OCI-LY7 (cell line): Measurements from ENCODE around the gene QKI. TPM values are rescaled to one million over a fixed set of nuclear protein-coding genes. Genes with fewer than 3 reads are reported as not detected.

Experiments used
- BruUV-seq: library from RNA; stranded (reverse); fragments of 400-500 nt; replicated peaks from 2 replicates; lab custom pipeline; 2021; lab: Mats Ljungman, UMichigan
- CTCF ChIA-PET: fragments of 300-600 bp; sonication (Branson Sonifier 250); formaldehyde crosslinking; loops from one replicate; lab custom pipeline; 2022; ENCODE audit warnings: antibody characterized with exemption; ENCODE audit not compliant: unreplicated experiment; lab: Charles Lee
- POLR2A ChIA-PET: fragments of 300-600 bp; sonication (Branson Sonifier 250); formaldehyde crosslinking; loops from one replicate; lab custom pipeline; 2022; ENCODE audit warnings: antibody characterized with exemption; lab: Charles Lee
- DNase-seq: peaks from one replicate; pipeline ENCODE4 v3.0.0-alpha.2; 2015; ENCODE audit warnings: low spot score
- H2AFZ ChIP-seq: fragments of 200-600 bp; sonication (generic), shearing (Covaris generic); 2 replicates; pipeline ENCODE4 v1.6.1; 2014; ENCODE audit warnings: mild to moderate bottlenecking, antibody characterized with exemption, low read length, moderate library complexity
- H3K27ac ChIP-seq: fragments of 200-600 bp; sonication (generic); 2 replicates; pipeline ENCODE4 v1.5.1; 2014; ENCODE audit warnings: mixed run types, low read depth, mild to moderate bottlenecking, moderate library complexity, low read length, inconsistent platforms; ENCODE audit not compliant: poor library complexity, severe bottlenecking
- H3K36me3 ChIP-seq: fragments of 200-600 bp; sonication (generic); 2 replicates; pipeline ENCODE4 v1.6.1; 2014; ENCODE audit warnings: mild to moderate bottlenecking, antibody characterized with exemption, low read length, moderate library complexity, mixed read lengths; ENCODE audit not compliant: insufficient read depth
- H3K4me1 ChIP-seq: fragments of 200-600 bp; sonication (generic); 2 replicates; pipeline ENCODE4 v1.5.1; 2014; ENCODE audit warnings: mild to moderate bottlenecking, low read length; ENCODE audit not compliant: insufficient read depth, poor library complexity, severe bottlenecking
- H3K4me2 ChIP-seq: fragments of 200-600 bp; sonication (generic); 2 replicates; pipeline ENCODE4 v1.6.1; 2014; ENCODE audit warnings: mild to moderate bottlenecking, low read length
- H3K4me3 ChIP-seq: fragments of 200-600 bp; sonication (generic); 2 replicates; pipeline ENCODE4 v1.5.1; 2014; ENCODE audit warnings: mild to moderate bottlenecking, low read depth, low read length; ENCODE audit not compliant: poor library complexity, severe bottlenecking
- H3K79me2 ChIP-seq: fragments of 200-600 bp; sonication (generic); 2 replicates; pipeline ENCODE4 v1.6.1; 2016; ENCODE audit warnings: low read depth, mild to moderate bottlenecking, low read length, moderate library complexity, mixed read lengths; ENCODE audit not compliant: insufficient read depth
- H3K9me2 ChIP-seq: fragments of 200-600 bp; sonication (generic); 2 replicates; pipeline ENCODE4 v1.6.1; 2016; ENCODE audit warnings: mild to moderate bottlenecking, low read length, mixed read lengths; ENCODE audit not compliant: insufficient read depth
- H3K9me3 ChIP-seq: fragments of 200-600 bp; sonication (generic); 2 replicates; pipeline ENCODE4 v1.6.1; 2014; ENCODE audit warnings: mild to moderate bottlenecking, mixed run types, low read length, mixed read lengths
- H4K20me1 ChIP-seq: fragments of 200-600 bp; sonication (generic); 2 replicates; pipeline ENCODE4 v1.6.1; 2014; ENCODE audit warnings: mild to moderate bottlenecking, antibody characterized with exemption, low read length, moderate library complexity, mixed read lengths; ENCODE audit not compliant: insufficient read depth
- CTCF ChIP-seq: fragments of 200-600 bp; sonication (generic); conservative IDR thresholded peaks from 2 replicates; pipeline ENCODE4 v1.5.1; 2014; ENCODE audit warnings: mild to moderate bottlenecking, antibody characterized with exemption, low read length, moderate library complexity, mixed read lengths
- EZH2phosphoT487 ChIP-seq: fragments of 200-600 bp; sonication (generic); IDR thresholded peaks from 2 replicates; pipeline ENCODE4 v1.6.1; 2018; ENCODE audit warnings: low read depth, borderline replicate concordance, mild to moderate bottlenecking, mixed run types, antibody characterized with exemption, low read length, moderate library complexity, mixed read lengths
- intact Hi-C: fragments of 100-400 bp; cut with micrococcal nuclease; formaldehyde crosslinking; loops from one replicate; pipeline ENCODE4 v1.10.0; 2022; ENCODE audit not compliant: unreplicated experiment
- total RNA-seq, 2 experiments: library from RNA; depleted of rRNA in 1 of 2; stranded (reverse); fragments of >200 nt in 1 of 2; shearing (Covaris generic) in 1 of 2; gene quantifications; 2 replicates each; pipeline ENCODE4 v1.2.3, GENCODE V29; 2014 to 2022

Gene QKI
- total RNA-seq, 2 experiments from 2014 or later, result 55.4 to 74.5 TPM

GRCh38 chr6:163398815-163399214 lies 15.7 kb upstream of the QKI start:
- Histone ChIP-seq H3K4me1 (no peaks in the 10 kb centered on the region), H3K79me2 (no peaks in the 10 kb centered on the region), H3K4me3 (no peak overlapping the region), H3K9me3 (no peaks in the 10 kb centered on the region), H2AFZ (no peak overlapping the region), H3K9me2 (no peaks in the 10 kb centered on the region), H4K20me1 (no peaks in the 10 kb centered on the region), H3K27ac (no peak overlapping the region), H3K36me3 (no peaks in the 10 kb centered on the region), H3K4me2 (no peak overlapping the region)
- no TSS peak for BruUV-seq
- no peak for DNase-seq
- TF ChIP-seq CTCF (no peak), EZH2phosphoT487 (no peak)
- intact Hi-C loops, result no loop called here
- ChIA-PET POLR2A (no interaction called here), CTCF (no interaction called here)

- Histone ChIP-seq H3K79me2 (no peaks in the 10 kb centered on the region), H3K36me3 (no peaks in the 10 kb centered on the region), H3K4me3 (no peak overlapping the region), H3K9me2 (no peaks in the 10 kb centered on the region), H2AFZ (no peak overlapping the region), H3K27ac (no peak overlapping the region), H3K4me1 (no peaks in the 10 kb centered on the region), H4K20me1 (no peaks in the 10 kb centered on the region), H3K9me3 (no peaks in the 10 kb centered on the region), H3K4me2 (no peak overlapping the region)
- BruUV-seq, result no TSS peak
- ChIA-PET CTCF (no interaction called here), POLR2A (interaction anchor here (0.5 kb wide), 2 partner anchors 30 to 509 kb away, joined by 3 to 5 read pairs; no protein-coding TSS in a partner anchor)
- intact Hi-C loops, result no loop called here
- no peak for TF ChIP-seq CTCF
- DNase-seq, result no peak
These were observed 14.0 kb upstream of the QKI start for GRCh38 chr6:163400509-163400908.

- Histone ChIP-seq H3K79me2 (no peaks in the 10 kb centered on the region), H4K20me1 (no peaks in the 10 kb centered on the region), H3K9me3 (no peaks in the 10 kb centered on the region), H3K27ac (no peak overlapping the region), H3K9me2 (no peaks in the 10 kb centered on the region), H3K4me3 (no peak overlapping the region), H3K36me3 (no peaks in the 10 kb centered on the region), H3K4me2 (no peak overlapping the region), H2AFZ (no peak overlapping the region), H3K4me1 (no peaks in the 10 kb centered on the region)
- BruUV-seq, result no TSS peak
- DNase-seq, result no peak
- intact Hi-C loops, result no loop called here
- no peak for TF ChIP-seq EZH2phosphoT487
- CTCF ChIA-PET, result no interaction called here
- POLR2A ChIA-PET, result interaction anchor here (0.6 kb wide), 1 partner anchor 36 kb away, joined by 3 read pairs; no protein-coding TSS in a partner anchor
These were observed 13.3 kb upstream of the QKI start for GRCh38 chr6:163401039-163401885.
